PC-9 (cell line): ENCODE results near the gene ATP5F1B. TPM values are rescaled to one million over a fixed set of nuclear protein-coding genes. Genes with fewer than 3 reads are reported as not detected.

Source experiments
- BruUV-seq: library from RNA; stranded (reverse); fragments of 400-500 nt; replicated peaks from 2 replicates; lab custom pipeline; 2021; lab: Mats Ljungman, UMichigan
- CTCF ChIA-PET: fragments of 300-600 bp; sonication (Branson Sonifier 250); formaldehyde crosslinking; loops from one replicate; lab custom pipeline; 2022; ENCODE audit warnings: antibody characterized with exemption; lab: Charles Lee
- POLR2A ChIA-PET: fragments of 300-600 bp; sonication (Branson Sonifier 250); formaldehyde crosslinking; loops from one replicate; lab custom pipeline; 2022; ENCODE audit warnings: antibody characterized with exemption; ENCODE audit not compliant: unreplicated experiment; lab: Charles Lee
- DNase-seq, 2 experiments: peaks; one replicate each; pipeline versions ENCODE4 v3.0.0 to v3.0.0-alpha.2; 2015 to 2022; ENCODE audit warnings: mixed read lengths in 1 of 2
- H2AFZ ChIP-seq: fragments of 200-600 bp; sonication (generic); 2 replicates; pipeline ENCODE4 v1.8.1; 2017; ENCODE audit warnings: antibody characterized with exemption
- H3F3A ChIP-seq: fragments of 200-600 bp; sonication (generic); 2 replicates; pipeline ENCODE4 v1.8.1; 2017; ENCODE audit warnings: antibody characterized with exemption, mild to moderate bottlenecking, low read depth; ENCODE audit not compliant: insufficient read depth
- H3K27ac ChIP-seq: fragments of 200-600 bp; sonication (generic); 2 replicates; pipeline ENCODE4 v1.6.1; 2016; ENCODE audit warnings: mixed run types
- H3K27me3 ChIP-seq: fragments of 200-600 bp; sonication (generic); 2 replicates; pipeline ENCODE4 v1.6.1; 2016; ENCODE audit warnings: low read depth, mixed run types; ENCODE audit not compliant: insufficient read depth
- H3K36me3 ChIP-seq: fragments of 200-600 bp; sonication (generic); 2 replicates; pipeline ENCODE4 v1.6.1; 2016; ENCODE audit warnings: low read depth, mixed run types
- H3K4me1 ChIP-seq: fragments of 200-600 bp; sonication (generic); replicated peaks from 2 replicates; pipeline ENCODE4 v1.6.1; 2016; ENCODE audit warnings: mixed run types; ENCODE audit not compliant: insufficient read depth
- H3K4me2 ChIP-seq: fragments of 200-600 bp; sonication (generic); 2 replicates; pipeline ENCODE4 v1.6.1; 2017; ENCODE audit warnings: mixed run types
- H3K4me3 ChIP-seq: fragments of 200-600 bp; sonication (generic); 2 replicates; pipeline ENCODE4 v1.6.1; 2016; ENCODE audit warnings: mixed run types
- H3K79me2 ChIP-seq: fragments of 200-600 bp; sonication (generic); 2 replicates; pipeline ENCODE4 v1.6.1; 2017; ENCODE audit warnings: low read depth, mixed run types
- H3K9me2 ChIP-seq: fragments of 200-600 bp; sonication (generic); 2 replicates; pipeline ENCODE4 v1.8.1; 2017; ENCODE audit warnings: mild to moderate bottlenecking; ENCODE audit not compliant: insufficient read depth
- H3K9me3 ChIP-seq: fragments of 200-600 bp; sonication (generic); 2 replicates; pipeline ENCODE4 v1.8.1; 2016; ENCODE audit warnings: low read depth; ENCODE audit not compliant: insufficient read depth
- H4K20me1 ChIP-seq: fragments of 200-600 bp; sonication (generic); 2 replicates; pipeline ENCODE4 v1.8.1; 2017; ENCODE audit not compliant: insufficient read depth
- CTCF ChIP-seq: fragments of 200-600 bp; sonication (generic); conservative IDR thresholded peaks from 2 replicates; pipeline ENCODE4 v1.6.1; 2017; ENCODE audit warnings: mixed run types, antibody characterized with exemption, mild to moderate bottlenecking, moderate library complexity
- EZH2 ChIP-seq: fragments of 200-600 bp; sonication (generic); IDR thresholded peaks from 2 replicates; pipeline ENCODE4 v1.8.0; 2017; ENCODE audit warnings: antibody characterized with exemption, low read depth
- intact Hi-C: fragments of 100-400 bp; cut with micrococcal nuclease; formaldehyde crosslinking; loops from one replicate; pipeline ENCODE4 v1.10.0; 2022; ENCODE audit not compliant: unreplicated experiment
- total RNA-seq: library from RNA; stranded (reverse); gene quantifications from 2 replicates; pipeline ENCODE4 v1.2.3, GENCODE V29; 2021

Gene ATP5F1B
- total RNA-seq, 1 experiment from 2014 or later, result 587 TPM

- peaks cover 50% of the 10 kb centered on the region for H3K79me2 ChIP-seq
- H3F3A ChIP-seq, result peaks cover 51% of the 10 kb centered on the region
- peak overlapping the region; percentile 100 for H3K4me2 ChIP-seq
- TSS peak; percentile 39 for BruUV-seq
- H3K4me3 ChIP-seq, result peak overlapping the region; percentile 91
- intact Hi-C loops, result loop anchor here (2.0 to 10.0 kb wide), 5 partner anchors 370 to 898 kb away; partner anchors contain the start of genes NAB2, ZBTB39 and ZC3H10
- POLR2A ChIA-PET, result interaction anchor here (0.5 to 1.0 kb wide), 7 partner anchors 12 to 477 kb away, joined by 3 to 23 read pairs (median 3); partner anchors contain the start of genes NACA and RNF41
- no peaks in the 10 kb centered on the region for H3K9me2 ChIP-seq
- peak overlapping the region; percentile 80 for H2AFZ ChIP-seq
- CTCF ChIA-PET, result interaction anchor here (0.6 to 0.9 kb wide), 3 partner anchors 16 to 133 kb away, joined by 3 read pairs; no protein-coding TSS in a partner anchor
- TF ChIP-seq CTCF (peak; percentile 46; the same call in 1 of the 2 replicates), EZH2 (no peak)
- peak; percentile 78 to 86 for DNase-seq
- H3K27me3 ChIP-seq, result no peaks in the 10 kb centered on the region
- H3K36me3 ChIP-seq, result peaks cover 17% of the 10 kb centered on the region
- no peaks in the 10 kb centered on the region for H3K9me3 ChIP-seq
- H3K27ac ChIP-seq, result peak overlapping the region; percentile 58
- peaks cover 3% of the 10 kb centered on the region; the same call in 1 of the 2 replicates for H4K20me1 ChIP-seq
- peaks cover 39% of the 10 kb centered on the region for H3K4me1 ChIP-seq
These were observed 10.7 kb downstream of the ATP5F1B start for GRCh38 chr12:56634837-56635791.

GRCh38 chr12:56634242-56634836 is 11.4 kb downstream of the ATP5F1B start:
- peak overlapping the region; percentile 91 for H3K4me3 ChIP-seq
- no peaks in the 10 kb centered on the region for H3K9me2 ChIP-seq
- H3K4me2 ChIP-seq, result peak overlapping the region; percentile 100
- peaks cover 58% of the 10 kb centered on the region for H3K79me2 ChIP-seq
- H4K20me1 ChIP-seq, result peaks cover 3% of the 10 kb centered on the region; the same call in 1 of the 2 replicates
- no TSS peak for BruUV-seq
- H3K36me3 ChIP-seq, result peaks cover 14% of the 10 kb centered on the region
- peaks cover 39% of the 10 kb centered on the region for H3K4me1 ChIP-seq
- TF ChIP-seq CTCF (no peak), EZH2 (no peak)
- ChIA-PET POLR2A (interaction anchor here (0.5 to 1.0 kb wide), 7 partner anchors 12 to 382 kb away, joined by 3 to 11 read pairs (median 5); partner anchors contain the start of genes NACA and TAC3), CTCF (no interaction called here)
- no peaks in the 10 kb centered on the region for H3K27me3 ChIP-seq
- peak overlapping the region; percentile 80 for H2AFZ ChIP-seq
- intact Hi-C loops, result loop anchor here (2.0 to 10.0 kb wide), 3 partner anchors 370 to 516 kb away; partner anchors contain the start of genes ZBTB39 and ZC3H10
- H3K27ac ChIP-seq, result peak overlapping the region; percentile 58
- peak; percentile 74 to 87 for DNase-seq
- peaks cover 43% of the 10 kb centered on the region for H3F3A ChIP-seq
- no peaks in the 10 kb centered on the region for H3K9me3 ChIP-seq
